ENCODE results near the gene ENTPD2. TPM values are rescaled to one million over a fixed set of nuclear protein-coding genes. Genes with fewer than 3 reads are reported as not detected.
A peak's percentile ranks its signal among the peaks of the same experiment; 100 is the strongest.
"Not testable (repeated sequence)": the region's sequence is repeated elsewhere in the genome, so short reads cannot be mapped to it uniquely, and the experiment has no call there.

The ENTPD2 gene
- total RNA-seq, 5 donors from 2014 or later (not counting 1 experiment from before 2014, with no cell fraction given), result 0.32 TPM; not detected in 4

DNA sequence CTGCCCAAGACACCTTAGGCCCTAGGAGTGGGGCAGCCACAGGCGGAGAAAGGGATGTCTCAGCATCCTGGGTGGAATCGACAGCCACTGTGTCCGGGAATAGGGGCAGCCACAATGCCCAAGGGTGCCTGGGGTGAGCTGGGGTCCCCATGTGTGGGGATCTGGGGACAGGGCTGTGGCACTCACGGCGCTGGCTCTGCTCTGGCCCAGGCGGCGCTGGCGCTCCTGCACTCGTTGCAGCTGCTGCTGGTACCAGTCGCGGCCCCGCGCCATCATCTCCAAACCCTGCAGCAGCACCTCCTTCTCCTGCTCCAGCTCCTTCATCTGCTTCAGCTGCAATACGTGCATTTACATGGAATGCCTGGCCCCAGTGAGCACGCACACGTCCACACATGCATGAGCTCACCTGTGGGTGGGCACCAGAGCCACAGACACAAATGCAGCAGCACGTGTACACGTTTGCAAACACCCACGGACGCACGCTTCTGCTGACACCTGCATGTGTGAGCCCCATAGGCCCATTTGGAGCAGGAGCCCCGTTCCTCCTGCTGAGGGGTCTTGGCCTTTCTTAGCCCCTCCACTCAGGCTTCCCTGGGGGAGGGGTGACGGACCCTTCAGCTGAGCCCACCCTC, 11.6 kb upstream of the ENTPD2 start:
- WGBS (ENCODE audit: insufficient coverage), result 93% methylated on average over 21 of the region's 23 CpGs
- DNase-seq (no peak), ATAC-seq (replicated peaks in 1 of 4) (no peak)
- no peaks in the 10 kb centered on the region for H3K36me3 Mint-ChIP-seq
- Histone ChIP-seq H3K27me3 (replicated peaks in 1 of 2; ENCODE audit: control insufficient read depth in 2 of 2, extremely low read depth in 1 of 2, insufficient read depth in 2 of 2, low read length in 1 of 2) (peaks cover 0 to 25% of the 10 kb centered on the region in 2 experiments), H3K36me3 (ENCODE audit: control insufficient read depth in 2 of 2, extremely low read depth in 1 of 2, insufficient read depth in 1 of 2, low read length in 1 of 2) (no peaks in the 10 kb centered on the region), H3K27ac (ENCODE audit: low read length) (no peak overlapping the region), H3K9me3 (no peaks in the 10 kb centered on the region), H3K4me3 (ENCODE audit: control insufficient read depth in 1 of 2, extremely low read depth in 1 of 2, low read length in 1 of 2) (no peak overlapping the region), H3K4me1 (ENCODE audit: control insufficient read depth in 1 of 2, extremely low read depth in 1 of 2, insufficient read depth in 2 of 2, low read length in 2 of 2) (peaks cover 3 to 27% of the 10 kb centered on the region in 2 experiments)
- peaks cover 5 to 9% (median 8%) of the 10 kb centered on the region in 3 donors for H3K4me1 Mint-ChIP-seq
- POLR2A ChIA-PET, result no interaction called here
- no peak overlapping the region for H3K27ac Mint-ChIP-seq
- peaks cover 3% of the 10 kb centered on the region in 2 donors for H3K27me3 Mint-ChIP-seq
- no peaks in the 10 kb centered on the region for H3K9me3 Mint-ChIP-seq
- CTCF ChIA-PET, result no interaction called here
- no peak overlapping the region for H3K4me3 Mint-ChIP-seq

- ChIA-PET CTCF (no interaction called here), POLR2A (no interaction called here)
- H3K27me3 Mint-ChIP-seq, result peaks cover 3% of the 10 kb centered on the region in 2 donors
- 86% methylated on average over 7 of the region's 12 CpGs for WGBS (ENCODE audit: insufficient coverage)
- peaks cover 3 to 26% of the 10 kb centered on the region in 2 experiments for H3K4me1 ChIP-seq (ENCODE audit: control insufficient read depth in 1 of 2, extremely low read depth in 1 of 2, insufficient read depth in 2 of 2, low read length in 2 of 2)
- H3K36me3 ChIP-seq (ENCODE audit: control insufficient read depth in 2 of 2, extremely low read depth in 1 of 2, insufficient read depth in 1 of 2, low read length in 1 of 2), result no peaks in the 10 kb centered on the region
- H3K9me3 ChIP-seq, result no peaks in the 10 kb centered on the region
- peaks cover 0 to 25% of the 10 kb centered on the region in 2 experiments for H3K27me3 ChIP-seq (replicated peaks in 1 of 2; ENCODE audit: control insufficient read depth in 2 of 2, extremely low read depth in 1 of 2, insufficient read depth in 2 of 2, low read length in 1 of 2)
- no peak overlapping the region for H3K27ac Mint-ChIP-seq
- H3K4me3 ChIP-seq (ENCODE audit: control insufficient read depth in 1 of 2, extremely low read depth in 1 of 2, low read length in 1 of 2), result no peak overlapping the region
- no peaks in the 10 kb centered on the region for H3K9me3 Mint-ChIP-seq
- H3K4me3 Mint-ChIP-seq, result no peak overlapping the region
- peaks cover 5 to 8% (median 7%) of the 10 kb centered on the region in 3 donors for H3K4me1 Mint-ChIP-seq
- no peaks in the 10 kb centered on the region for H3K36me3 Mint-ChIP-seq
- no peak for DNase-seq
- H3K27ac ChIP-seq (ENCODE audit: low read length), result no peak overlapping the region
- no peak for ATAC-seq (replicated peaks in 1 of 4)
Observed at GRCh38 chr9:137064880-137065164, 11.0 kb upstream of the ENTPD2 start.

DNA sequence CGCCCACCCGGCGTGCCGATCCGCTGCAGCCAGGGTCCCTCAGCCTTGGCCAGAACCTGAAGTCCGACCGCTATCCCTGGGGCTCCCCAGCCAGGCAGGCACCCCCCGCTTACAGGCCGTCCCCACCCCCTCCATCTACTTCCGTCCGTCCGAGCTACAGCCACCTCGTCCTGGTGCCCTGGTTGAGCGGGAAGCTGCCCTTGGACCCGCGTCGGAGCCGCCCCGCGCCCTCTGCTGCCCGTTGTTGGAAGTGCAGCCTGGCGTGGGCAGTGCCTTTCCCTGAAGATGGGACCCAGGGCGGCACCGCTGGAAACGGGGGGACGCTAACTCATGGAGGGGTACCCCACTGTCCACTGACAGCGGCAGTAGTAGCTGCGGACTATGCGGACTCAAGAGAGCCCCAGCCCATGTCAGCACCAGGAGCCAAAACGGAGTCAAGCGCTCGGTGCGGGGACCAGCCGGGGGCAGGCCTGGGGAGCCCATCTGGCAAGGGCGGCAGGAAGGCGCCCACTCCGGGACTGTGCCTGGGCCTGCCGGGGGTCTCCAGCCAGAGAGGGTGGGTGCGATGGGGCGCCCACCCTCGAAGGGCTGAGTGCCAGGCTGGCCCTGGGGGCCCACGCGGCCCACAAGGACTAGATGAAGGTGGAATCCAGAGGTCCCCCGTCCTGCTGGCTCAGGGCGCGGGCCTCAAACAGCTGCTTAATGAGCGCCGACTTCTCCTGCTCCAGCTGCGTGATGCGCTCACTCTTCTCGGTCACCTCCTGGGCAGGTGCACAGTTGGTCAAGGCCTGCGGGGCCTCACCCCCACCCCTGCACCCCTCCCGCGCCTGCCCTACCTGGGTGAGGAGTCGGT, 10.4 kb upstream of the ENTPD2 start:
- Histone ChIP-seq H3K4me3 (ENCODE audit: control insufficient read depth in 1 of 2, extremely low read depth in 1 of 2, low read length in 1 of 2) (no peak overlapping the region), H3K9me3 (no peaks in the 10 kb centered on the region), H3K27me3 (replicated peaks in 1 of 2; ENCODE audit: control insufficient read depth in 2 of 2, extremely low read depth in 1 of 2, insufficient read depth in 2 of 2, low read length in 1 of 2) (peaks cover 0 to 21% of the 10 kb centered on the region in 2 experiments), H3K4me1 (ENCODE audit: control insufficient read depth in 1 of 2, extremely low read depth in 1 of 2, insufficient read depth in 2 of 2, low read length in 2 of 2) (peaks cover under 1 to 21% of the 10 kb centered on the region in 2 experiments), H3K27ac (ENCODE audit: low read length) (no peak overlapping the region), H3K36me3 (ENCODE audit: control insufficient read depth in 2 of 2, extremely low read depth in 1 of 2, insufficient read depth in 1 of 2, low read length in 1 of 2) (no peaks in the 10 kb centered on the region)
- peak; percentile 29 to 47 (median 34) for ATAC-seq (replicated peaks in 1 of 4)
- 59% methylated on average over 55 of the region's 55 CpGs for WGBS (ENCODE audit: insufficient coverage)
- Mint-ChIP-seq H3K27ac (no peak overlapping the region), H3K27me3 (peaks cover 3% of the 10 kb centered on the region in 2 donors), H3K4me3 (no peak overlapping the region), H3K36me3 (no peaks in the 10 kb centered on the region), H3K4me1 (peaks cover 5 to 8% (median 7%) of the 10 kb centered on the region in 3 donors), H3K9me3 (no peaks in the 10 kb centered on the region)
- POLR2A ChIA-PET, result no interaction called here
- CTCF ChIA-PET, result interaction anchor here in 1 of 2 donors (1.0 kb wide), 1 partner anchor 18 kb away, joined by 3 read pairs; no protein-coding TSS in a partner anchor
- peak in 20 of 35 experiments; percentile 20 to 76 (median 45) for DNase-seq

DNA sequence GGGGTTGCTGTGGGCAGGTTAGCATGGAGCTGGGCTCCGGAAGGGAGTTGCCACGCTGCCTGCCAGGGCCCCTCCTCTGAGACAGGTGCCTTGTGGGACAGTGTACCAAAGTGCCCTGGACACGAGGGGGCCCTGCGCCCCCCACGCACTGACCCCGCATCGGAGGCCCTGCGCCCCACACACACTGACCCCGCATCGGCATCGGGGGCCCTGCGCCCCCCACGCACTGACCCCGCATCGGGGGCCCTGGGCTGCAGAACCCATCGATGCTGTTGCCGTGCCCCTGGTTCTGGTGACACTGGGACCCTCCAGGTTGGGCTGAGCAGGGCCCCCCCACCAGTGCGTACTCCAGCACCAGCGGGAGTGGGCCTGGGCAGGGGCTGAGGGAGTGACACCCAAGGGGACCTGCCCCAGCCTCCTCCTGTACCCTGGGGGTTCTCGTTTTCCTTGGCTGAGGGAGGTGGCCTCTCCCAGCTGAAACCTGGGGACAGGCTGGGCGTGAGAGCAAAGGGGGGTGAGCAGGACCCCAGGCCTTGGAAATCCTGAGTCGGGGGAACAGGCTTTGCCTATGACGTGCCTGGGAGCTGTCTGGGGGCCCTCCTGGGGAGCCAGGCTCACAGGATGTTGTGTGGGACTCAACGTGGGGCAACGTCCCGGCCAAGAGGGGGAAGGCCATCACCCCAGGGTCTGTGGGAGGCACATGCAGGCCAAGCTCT, 9.6 kb upstream of the ENTPD2 start:
- no peak overlapping the region for H3K27ac Mint-ChIP-seq
- ATAC-seq (replicated peaks in 1 of 4) (no peak), DNase-seq (no peak)
- no peak overlapping the region for H3K27ac ChIP-seq (ENCODE audit: low read length)
- no peaks in the 10 kb centered on the region for H3K36me3 Mint-ChIP-seq
- H3K4me1 Mint-ChIP-seq, result peaks cover 5 to 8% (median 7%) of the 10 kb centered on the region in 3 donors
- ChIA-PET CTCF (interaction anchor here (0.7 to 1.0 kb wide), 2 partner anchors 17 to 23 kb away, joined by 3 read pairs; no protein-coding TSS in a partner anchor), POLR2A (no interaction called here)
- H3K4me3 ChIP-seq (ENCODE audit: control insufficient read depth in 1 of 2, extremely low read depth in 1 of 2, low read length in 1 of 2), result no peak overlapping the region
- H3K9me3 ChIP-seq, result no peaks in the 10 kb centered on the region
- H3K36me3 ChIP-seq (ENCODE audit: control insufficient read depth in 2 of 2, extremely low read depth in 1 of 2, insufficient read depth in 1 of 2, low read length in 1 of 2), result no peaks in the 10 kb centered on the region
- H3K4me1 ChIP-seq (ENCODE audit: control insufficient read depth in 1 of 2, extremely low read depth in 1 of 2, insufficient read depth in 2 of 2, low read length in 2 of 2), result peaks cover 0 to 17% of the 10 kb centered on the region in 2 experiments
- WGBS (ENCODE audit: insufficient coverage), result 82% methylated on average over 24 of the region's 26 CpGs
- no peaks in the 10 kb centered on the region for H3K9me3 Mint-ChIP-seq
- peaks cover 0 to 13% of the 10 kb centered on the region in 2 experiments for H3K27me3 ChIP-seq (replicated peaks in 1 of 2; ENCODE audit: control insufficient read depth in 2 of 2, extremely low read depth in 1 of 2, insufficient read depth in 2 of 2, low read length in 1 of 2)
- H3K27me3 Mint-ChIP-seq, result peaks cover 3% of the 10 kb centered on the region in 2 donors
- no peak overlapping the region for H3K4me3 Mint-ChIP-seq

GRCh38 chr9:137062798-137063197, 8.9 kb upstream of the ENTPD2 start:
- H3K4me1 ChIP-seq (ENCODE audit: control insufficient read depth in 1 of 2, extremely low read depth in 1 of 2, insufficient read depth in 2 of 2, low read length in 2 of 2), result peaks cover 0 to 10% of the 10 kb centered on the region in 2 experiments
- H3K27ac Mint-ChIP-seq; H3K4me3 ChIP-seq (ENCODE audit: control insufficient read depth in 1 of 2, extremely low read depth in 1 of 2, low read length in 1 of 2); POLR2A ChIA-PET; H3K9me3 Mint-ChIP-seq; H3K36me3 Mint-ChIP-seq; H3K27ac ChIP-seq (ENCODE audit: low read length); H3K36me3 ChIP-seq (ENCODE audit: control insufficient read depth in 2 of 2, extremely low read depth in 1 of 2, insufficient read depth in 1 of 2, low read length in 1 of 2); H3K27me3 Mint-ChIP-seq; DNase-seq; H3K4me1 Mint-ChIP-seq; H3K27me3 ChIP-seq (replicated peaks in 1 of 2; ENCODE audit: control insufficient read depth in 2 of 2, extremely low read depth in 1 of 2, insufficient read depth in 2 of 2, low read length in 1 of 2); H3K4me3 Mint-ChIP-seq; ATAC-seq (replicated peaks in 1 of 4); H3K9me3 ChIP-seq: not testable (repeated sequence)
- CTCF ChIA-PET, result interaction anchor here in 1 of 2 donors (0.7 kb wide), 1 partner anchor 24 kb away, joined by 3 read pairs; no protein-coding TSS in a partner anchor
- 93% methylated on average over 3 of the region's 9 CpGs for WGBS (ENCODE audit: insufficient coverage)

DNA sequence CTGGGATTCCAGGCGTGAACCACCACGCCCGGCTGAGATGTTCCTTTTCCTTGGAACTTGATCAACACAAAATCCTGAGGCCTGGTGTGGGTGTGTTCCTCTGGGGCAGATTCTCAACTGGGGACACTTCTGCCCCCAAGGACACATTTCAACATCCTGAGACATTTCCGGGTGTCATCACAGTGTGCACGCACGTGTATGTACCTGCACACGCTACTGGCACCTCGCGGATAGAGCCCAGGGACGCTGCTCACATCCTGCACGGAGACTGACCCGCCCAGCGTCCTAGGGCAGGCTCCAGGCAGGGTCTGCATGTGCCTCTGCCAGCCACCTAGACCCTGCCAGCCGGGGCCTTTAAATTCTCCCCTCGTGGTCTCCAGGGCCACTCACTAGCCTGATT, 8.5 kb upstream of the ENTPD2 start:
- ChIA-PET POLR2A (no interaction called here), CTCF (no interaction called here)
- H3K27me3 ChIP-seq (replicated peaks in 1 of 2; ENCODE audit: control insufficient read depth in 2 of 2, extremely low read depth in 1 of 2, insufficient read depth in 2 of 2, low read length in 1 of 2), result peaks cover 0 to 8% of the 10 kb centered on the region in 2 experiments
- peaks cover 0 to 7% of the 10 kb centered on the region in 2 experiments for H3K4me1 ChIP-seq (ENCODE audit: control insufficient read depth in 1 of 2, extremely low read depth in 1 of 2, insufficient read depth in 2 of 2, low read length in 2 of 2)
- H3K4me1 Mint-ChIP-seq, result peaks cover 0 to 3% (median 3%) of the 10 kb centered on the region in 3 donors
- H3K27ac Mint-ChIP-seq, result no peak overlapping the region
- no peaks in the 10 kb centered on the region for H3K27me3 Mint-ChIP-seq
- no peaks in the 10 kb centered on the region for H3K36me3 Mint-ChIP-seq
- no peaks in the 10 kb centered on the region for H3K9me3 Mint-ChIP-seq
- H3K4me3 ChIP-seq (ENCODE audit: control insufficient read depth in 1 of 2, extremely low read depth in 1 of 2, low read length in 1 of 2), result no peak overlapping the region
- H3K36me3 ChIP-seq (ENCODE audit: control insufficient read depth in 2 of 2, extremely low read depth in 1 of 2, insufficient read depth in 1 of 2, low read length in 1 of 2), result no peaks in the 10 kb centered on the region
- H3K27ac ChIP-seq (ENCODE audit: low read length), result no peak overlapping the region
- no peaks in the 10 kb centered on the region for H3K9me3 ChIP-seq
- 94% methylated on average over 11 of the region's 15 CpGs for WGBS (ENCODE audit: insufficient coverage)
- no peak overlapping the region for H3K4me3 Mint-ChIP-seq
- DNase-seq (no peak), ATAC-seq (replicated peaks in 1 of 4) (no peak)
